DMS53 (cell line): ENCODE data around the gene ARHGAP35.
A peak's percentile ranks its signal among the peaks of the same experiment; 100 is the strongest.

Experiments
- DNase-seq: peaks from one replicate; lab custom pipeline; 2025; lab: John Stamatoyannopoulos, UW

The ARHGAP35 gene

DNA sequence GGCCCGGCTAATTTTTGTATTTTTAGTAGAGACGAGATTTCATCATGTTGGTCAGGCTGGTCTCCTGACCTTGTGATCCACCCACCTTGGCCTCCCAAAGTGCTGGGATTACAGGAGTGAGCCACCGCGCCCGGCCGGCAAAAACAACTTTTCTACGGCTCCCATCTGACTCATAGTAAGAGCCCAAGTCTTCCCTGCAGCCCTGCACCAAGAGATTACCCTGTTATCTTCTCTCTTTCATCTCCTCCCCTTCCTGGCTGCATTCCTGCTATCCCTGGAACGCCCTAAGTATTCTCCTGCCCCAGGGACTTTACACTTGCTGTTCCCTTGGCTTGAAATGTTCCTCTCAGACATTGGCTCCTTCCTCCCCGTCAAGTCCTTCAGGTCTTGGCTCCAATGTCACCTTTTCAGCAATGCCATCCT, 16.7 kb upstream of the ARHGAP35 start:
- DNase-seq: no peak

DNA sequence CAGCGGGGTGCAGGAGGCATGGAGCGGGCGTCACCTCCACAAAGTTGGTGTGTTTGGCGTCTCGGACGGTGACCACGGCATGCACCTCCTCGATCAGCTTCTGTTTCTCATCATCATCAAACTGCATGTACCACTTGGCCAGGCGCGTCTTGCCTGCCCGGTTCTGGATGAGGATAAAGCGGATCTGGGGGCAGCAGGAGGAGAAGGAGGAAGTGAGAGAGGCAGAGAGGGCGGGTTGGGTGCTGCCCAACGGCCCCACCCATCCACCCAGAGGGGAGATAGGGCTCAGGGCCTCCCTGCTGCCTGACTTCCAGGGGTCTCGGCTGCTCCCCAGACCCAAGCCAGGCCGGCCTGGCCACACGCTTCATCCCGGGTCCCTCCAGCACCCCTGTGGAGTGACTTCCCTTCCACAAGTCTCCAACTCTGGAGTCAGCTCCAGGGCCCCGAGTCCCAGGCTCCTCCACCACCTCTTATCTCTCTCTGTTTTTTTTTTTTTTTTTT, 14.8 kb upstream of the ARHGAP35 start:
- no peak for DNase-seq

DNA sequence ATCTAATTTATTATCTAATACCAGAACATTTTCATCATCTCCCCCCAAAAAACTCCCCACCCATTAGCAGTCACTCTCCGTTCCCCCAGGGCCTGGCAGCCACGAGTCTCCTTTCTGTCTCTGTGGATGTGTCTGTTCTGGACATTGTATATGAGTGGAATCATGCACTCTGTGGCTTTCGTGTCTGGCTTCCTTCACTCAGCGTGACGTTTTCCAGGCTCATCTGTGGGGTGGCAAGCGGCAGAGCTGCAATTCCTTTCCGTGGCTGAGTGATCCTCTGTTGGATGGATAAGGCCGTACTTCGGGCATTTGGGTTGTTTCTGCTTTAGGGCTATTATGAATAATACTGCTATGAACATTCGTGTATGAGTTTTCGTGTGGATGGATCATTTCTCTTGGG, 13.3 kb upstream of the ARHGAP35 start:
- no peak for DNase-seq

DNA sequence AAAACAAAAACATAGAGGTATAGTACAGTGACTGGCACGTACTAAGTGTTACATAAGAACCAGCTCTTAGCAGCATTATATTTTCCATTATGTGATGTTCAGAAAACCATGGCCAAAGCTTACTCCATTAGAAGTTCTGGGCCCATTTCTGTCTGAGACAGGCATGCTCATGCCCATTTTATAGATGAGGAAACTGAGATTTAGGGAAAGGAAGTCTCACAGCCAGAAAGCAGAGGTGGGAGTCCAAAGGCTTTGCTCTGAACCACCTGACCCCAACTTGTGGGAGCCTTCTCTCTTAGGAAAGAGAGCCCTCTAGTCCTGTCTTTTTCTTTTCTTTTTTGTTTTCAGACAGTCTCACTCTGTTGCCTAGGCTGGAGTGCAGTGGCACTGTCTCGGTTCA, 12.4 kb upstream of the ARHGAP35 start:
- DNase-seq: no peak

DNA sequence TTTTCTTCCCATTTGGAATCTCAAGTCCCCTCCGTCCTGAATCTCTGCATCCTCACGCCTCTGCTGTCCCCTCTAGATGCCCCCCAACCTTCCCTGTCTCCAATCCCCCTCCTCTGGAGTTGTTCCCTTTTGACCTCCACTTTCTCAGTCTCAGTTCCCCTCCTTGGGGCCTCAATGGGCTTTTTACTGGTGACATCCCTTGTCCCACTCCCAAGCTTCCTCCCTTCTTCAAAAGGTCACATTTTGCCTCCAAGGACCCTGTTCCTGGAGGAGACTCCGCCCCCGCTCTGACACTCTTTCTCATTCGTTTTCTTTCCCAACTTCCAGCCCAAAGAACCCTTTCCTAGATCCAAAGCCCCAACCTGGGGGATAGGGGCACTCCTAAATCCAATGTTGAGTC, 11.2 kb upstream of the ARHGAP35 start:
- DNase-seq: no peak

DNA sequence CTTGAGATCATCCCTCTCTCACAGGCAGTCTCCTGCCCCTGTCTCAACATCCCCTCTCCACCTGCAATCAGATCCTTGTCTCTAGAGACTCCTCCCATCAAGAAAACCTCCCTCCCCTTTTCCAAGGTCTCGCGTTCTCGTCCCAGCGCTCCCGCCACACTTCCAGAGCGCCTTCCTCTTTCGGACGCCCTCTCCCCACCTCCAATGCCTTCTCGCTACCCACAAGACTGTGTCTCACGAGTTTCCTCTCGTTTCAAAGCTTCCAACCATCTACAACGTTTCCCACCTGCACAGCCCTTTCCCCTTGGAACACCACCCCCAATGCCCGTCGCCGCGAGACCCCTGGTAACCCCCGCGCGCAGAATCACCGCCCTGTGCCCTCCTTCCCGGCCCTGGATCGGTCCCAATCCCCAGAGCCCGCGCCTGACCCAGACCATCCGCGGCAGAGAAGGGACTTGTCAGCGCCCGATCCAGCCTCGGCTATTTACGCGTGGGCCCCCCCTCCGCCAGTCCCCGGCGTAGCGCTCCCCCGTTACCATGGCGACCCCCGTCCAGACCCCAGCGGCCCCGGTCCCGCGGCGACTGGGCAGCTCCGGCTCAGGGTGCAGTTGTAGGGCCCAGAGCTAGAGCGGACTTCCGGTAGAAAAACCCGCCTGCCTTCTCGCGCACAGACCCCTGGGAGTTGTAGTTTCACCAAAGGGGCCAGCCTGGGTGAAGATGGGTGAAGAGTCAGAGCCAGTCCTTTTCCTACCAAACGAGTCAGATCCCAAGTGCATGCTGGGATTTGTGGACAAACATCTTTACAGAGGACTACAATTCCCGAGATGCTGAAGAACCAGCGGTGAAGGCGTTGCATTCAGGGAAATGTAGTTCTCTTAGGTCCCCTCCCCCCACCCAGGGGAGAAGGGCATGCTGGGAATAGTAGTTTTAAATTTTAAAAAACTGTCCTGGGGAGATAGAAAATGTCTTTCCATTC, 10.3 kb upstream of the ARHGAP35 start, which contains the start of gene AP2S1:
AP2S1 (minus strand) TSS at position 619 of the 976 bp plus-strand sequence; CDS start at position 539, 80 bp downstream.
- DNase-seq: peak; percentile 99

DNA sequence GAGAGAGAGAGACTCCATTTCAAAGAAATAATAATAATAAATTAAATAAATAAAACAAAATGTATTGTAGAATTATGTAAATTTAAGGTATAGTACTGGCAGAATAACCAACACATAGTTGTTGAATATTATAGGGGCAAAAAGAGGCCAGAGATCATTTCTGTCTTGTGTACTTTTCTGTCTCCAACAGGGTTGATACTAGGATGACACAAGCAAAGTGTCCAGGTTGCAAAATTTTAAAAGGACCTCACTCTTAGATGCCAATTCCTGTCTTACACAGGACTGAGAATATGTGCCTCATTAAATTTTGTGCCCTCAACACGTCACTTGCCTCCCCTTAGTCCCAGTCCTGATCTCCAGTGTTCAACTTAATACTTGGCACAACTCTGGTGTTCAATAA, 8.0 kb upstream of the ARHGAP35 start:
- DNase-seq: no peak

DNA sequence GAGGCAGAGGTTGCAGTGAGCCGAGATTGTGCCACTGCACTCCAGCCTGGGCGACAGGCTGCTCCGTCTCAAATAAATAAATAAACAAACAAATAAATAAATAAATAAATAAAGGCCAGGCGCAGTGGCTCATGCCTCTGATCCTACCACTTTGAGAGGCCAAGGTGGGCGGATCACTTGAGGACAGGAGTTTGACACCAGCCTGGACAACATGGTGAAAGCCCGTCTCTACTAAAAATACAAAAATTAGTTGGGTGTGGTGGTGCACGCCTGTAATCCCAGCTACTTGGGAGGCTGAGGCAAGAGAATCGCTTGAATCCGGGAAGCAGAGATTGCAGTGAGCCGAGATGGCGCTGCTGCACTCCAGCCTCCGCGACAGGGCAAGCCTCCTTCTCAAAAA, 6.1 kb upstream of the ARHGAP35 start:
- DNase-seq: peak; percentile 53

DNA sequence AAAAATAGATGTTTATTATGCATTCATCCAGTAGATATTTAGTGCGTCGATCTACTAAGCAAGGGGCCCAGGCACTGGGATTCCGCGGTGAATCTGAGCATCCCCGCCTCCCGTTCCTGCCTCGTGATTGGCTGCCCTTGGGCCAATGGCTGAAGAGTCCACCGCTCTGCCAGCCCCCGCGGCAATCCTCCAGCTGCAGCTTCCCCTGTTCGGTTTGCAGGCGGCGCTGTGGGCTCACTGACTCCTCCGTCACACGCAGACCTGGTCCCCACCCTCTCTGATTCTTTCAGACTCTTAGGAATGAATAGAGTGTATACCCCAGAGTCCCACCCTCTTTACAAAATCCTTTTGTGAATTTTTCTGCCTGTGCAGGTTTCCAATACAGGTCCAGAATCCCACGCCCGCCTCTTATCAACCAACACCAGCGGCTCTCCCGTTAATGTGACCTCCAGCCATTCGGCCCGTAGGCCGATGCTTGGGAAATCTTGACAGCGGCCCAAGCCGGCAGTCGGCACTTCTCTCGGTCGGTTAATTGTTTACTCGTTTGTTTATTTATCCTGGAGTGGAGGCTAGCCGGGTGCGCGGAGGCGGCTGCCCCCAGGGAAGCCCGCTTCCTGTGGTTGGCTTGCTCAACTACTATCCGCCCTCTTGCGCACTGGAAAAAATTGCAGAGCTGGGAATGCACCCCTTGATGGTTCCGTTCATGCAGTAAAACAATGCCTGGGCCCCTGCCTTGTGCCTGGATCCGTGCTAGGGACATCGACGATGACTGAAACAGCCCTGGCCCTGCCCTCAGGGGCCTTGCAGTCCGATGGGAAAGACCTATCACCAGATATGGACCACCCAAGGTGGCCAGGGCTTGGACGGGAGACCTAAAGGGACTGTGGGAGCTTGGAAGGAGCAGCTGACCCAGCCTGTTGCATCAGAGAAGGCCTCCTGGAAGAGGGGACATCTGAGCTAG, 4.5 kb upstream of the ARHGAP35 start:
- DNase-seq: peak; percentile 97

DNA sequence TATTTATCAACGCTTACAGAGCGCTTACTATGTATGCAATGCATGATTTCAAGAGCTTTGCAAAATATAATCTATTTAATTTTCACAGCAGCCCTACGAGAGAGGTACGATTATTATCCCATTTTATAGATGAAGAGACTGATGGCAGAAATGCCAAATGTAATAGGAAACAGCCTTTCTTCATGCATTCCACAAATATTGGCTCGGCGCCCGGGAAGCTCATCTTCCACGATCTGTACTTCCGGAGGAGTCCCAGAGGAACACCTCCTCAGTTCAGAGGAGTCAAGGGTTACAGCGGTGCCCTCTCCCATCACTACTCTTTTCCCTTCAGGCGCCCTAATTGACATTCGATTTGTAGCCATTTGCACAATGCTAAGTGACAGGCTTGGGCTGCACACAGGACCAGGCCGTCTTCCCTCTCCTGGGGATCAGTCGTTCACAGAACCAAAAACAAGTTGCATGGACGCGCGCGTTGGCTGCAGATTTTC, 1.1 kb upstream of the ARHGAP35 start:
- DNase-seq: peak; percentile 96

DNA sequence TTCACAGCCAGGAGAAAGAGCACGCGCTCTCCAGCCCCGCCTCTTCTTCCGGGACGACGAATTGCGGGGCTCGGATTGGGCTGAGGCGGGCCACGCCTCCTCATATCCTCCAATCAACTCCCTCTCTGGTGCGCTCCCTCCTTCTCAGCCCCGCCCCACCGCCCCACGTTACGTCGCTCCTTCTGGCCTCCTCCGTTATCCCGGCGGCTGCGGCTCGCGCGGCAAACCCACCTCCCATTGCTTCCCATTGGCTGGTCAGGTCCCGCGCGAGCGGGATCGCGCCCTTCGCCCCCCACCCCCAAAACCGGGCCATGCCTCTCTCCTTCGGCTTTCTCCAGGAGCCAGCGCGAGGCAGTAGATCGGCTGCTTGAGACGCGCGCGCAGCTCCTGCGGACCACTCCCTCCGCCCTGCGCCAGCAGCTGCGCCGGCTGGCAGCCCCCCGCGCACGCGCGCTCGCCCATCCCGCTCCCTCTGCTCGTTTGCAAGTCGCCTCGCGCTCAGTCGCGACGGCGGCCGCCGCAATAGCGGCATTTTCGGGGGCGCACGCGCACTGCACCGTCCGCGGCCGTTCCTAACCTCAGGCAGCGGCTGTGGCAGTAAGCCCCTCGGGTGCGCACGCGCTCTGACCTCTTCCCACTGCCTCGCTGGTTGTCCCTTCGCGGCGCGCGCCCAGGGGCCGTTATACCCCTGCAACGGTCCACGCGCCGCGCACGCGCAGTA, 512 bp upstream of the ARHGAP35 start:
- DNase-seq: peak; percentile 100

DNA sequence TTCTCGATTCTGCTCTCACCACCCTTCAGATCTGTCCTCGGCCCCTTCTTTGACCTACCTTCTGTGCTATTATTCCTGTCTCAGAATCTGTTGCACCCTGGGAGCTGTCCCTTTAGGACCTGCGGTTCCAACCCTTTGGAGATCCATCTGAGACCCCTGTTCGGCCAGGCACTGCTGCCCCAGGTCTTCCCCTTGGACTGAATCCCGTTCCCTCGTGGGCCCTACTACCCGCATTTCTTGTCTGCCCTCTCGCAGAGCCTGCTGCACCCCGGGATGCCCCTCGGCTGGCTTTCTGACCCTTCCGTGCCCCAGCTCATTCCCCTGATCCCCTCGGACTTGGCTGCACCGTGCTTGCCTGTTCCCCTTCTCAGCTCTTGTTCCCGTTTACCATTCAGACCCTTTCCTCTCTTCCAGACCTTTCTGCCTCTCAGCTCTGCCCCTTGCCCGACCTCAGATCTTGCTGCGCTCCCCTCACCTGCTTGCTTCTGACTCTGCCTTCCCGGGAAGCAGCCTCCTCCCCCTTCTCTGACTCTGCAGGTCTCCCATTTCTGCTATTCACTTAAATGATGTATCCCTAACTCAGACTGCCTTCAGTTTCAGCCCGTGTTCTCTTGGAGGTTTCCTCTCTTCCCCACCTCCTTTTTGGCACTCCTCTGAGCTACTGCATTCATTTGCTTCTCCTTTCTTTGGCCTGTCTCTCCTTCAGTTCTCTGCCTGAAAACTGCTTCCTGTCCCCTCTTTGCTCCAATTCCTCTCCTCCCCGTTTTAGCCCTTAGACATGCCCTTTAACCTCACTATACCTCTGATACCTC, 1.1 kb downstream of the ARHGAP35 start:
- DNase-seq: peak; percentile 55

DNA sequence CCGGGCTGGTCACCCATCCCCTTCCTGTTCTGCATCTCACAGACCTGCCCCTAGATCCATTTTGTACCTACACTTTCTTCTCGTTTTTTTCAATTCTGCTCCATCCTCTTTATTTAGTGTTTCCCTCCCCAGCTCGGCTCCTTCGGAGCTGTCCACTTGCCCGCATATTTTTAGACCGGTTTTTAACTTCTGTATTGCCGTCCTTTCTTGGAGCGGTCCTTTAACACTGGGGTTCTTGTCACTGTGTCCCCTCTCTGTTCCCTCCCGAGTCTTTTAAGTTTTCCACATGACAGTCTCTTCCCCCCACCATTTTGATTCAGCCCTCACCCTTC, 1.7 kb downstream of the ARHGAP35 start:
- DNase-seq: no peak

DNA sequence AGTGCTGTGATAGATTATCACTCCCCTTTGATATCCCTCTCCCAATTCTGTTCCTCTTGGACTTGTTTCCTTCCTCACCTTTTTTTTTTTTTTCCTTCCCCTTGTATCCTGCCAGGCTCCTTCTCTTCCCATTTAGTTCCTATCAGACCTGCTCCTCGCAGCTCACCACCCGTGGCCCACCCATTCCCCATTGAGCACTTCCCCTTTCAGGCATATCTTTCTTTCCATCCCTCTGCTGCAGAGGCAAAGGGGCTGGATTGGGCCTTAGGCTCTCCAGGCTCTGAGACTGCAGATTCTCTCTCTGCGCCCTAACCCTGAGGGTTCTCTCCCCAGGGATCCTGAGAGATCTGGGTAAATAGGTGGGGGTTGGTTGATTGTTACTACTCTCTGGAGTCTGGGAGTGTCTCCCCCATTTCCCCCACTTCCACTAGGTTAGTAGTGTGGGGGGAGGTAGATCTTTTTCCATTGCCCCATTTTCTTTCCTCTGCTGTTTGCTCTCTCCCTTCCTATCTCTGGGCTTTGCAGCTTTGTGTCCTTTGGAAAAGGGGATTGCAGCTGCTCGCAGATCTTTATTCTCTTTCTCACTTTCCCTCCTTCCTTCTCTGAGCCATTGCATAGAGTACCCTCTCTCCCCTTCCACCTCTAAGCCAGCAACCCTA, 2.3 kb downstream of the ARHGAP35 start:
- no peak for DNase-seq

DNA sequence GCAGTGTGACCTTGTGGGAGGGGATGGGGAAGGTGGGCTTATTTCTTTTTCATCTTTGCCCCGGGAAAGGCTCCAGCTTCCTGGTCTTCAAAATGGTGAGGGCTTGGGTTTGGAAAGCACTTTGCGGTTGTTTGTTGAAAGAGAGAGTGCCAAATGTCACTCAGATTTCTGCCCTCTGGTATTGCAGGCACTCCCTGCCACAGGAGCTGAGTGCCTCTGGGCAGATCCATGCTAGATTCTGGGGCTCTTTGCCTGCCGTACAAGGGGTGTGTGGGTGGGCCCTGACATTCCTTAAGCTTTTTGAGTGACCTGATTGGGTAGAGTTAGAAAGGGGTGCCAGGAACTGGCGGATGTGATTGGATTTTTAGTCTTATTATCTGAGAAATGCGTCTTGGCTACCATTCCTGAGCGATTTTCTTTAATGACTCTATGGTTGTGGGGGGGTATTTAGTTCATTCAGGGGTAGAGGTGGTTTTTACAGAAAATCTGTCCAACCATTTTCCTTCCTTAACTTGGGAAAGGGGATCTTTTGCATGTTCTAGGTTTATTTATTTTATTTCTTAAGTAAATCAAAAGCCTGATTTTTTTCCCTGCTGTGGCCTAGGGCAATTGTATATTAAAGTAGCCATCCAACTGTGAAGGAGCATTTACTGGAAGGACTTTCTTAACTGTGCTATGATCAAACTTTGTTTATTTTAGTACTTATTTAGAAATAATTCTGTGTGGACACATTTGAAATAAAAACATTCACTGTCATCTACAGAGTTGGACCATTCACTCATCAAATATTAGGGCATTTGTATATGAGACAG, 3.2 kb downstream of the ARHGAP35 start:
- peak; percentile 37 for DNase-seq

DNA sequence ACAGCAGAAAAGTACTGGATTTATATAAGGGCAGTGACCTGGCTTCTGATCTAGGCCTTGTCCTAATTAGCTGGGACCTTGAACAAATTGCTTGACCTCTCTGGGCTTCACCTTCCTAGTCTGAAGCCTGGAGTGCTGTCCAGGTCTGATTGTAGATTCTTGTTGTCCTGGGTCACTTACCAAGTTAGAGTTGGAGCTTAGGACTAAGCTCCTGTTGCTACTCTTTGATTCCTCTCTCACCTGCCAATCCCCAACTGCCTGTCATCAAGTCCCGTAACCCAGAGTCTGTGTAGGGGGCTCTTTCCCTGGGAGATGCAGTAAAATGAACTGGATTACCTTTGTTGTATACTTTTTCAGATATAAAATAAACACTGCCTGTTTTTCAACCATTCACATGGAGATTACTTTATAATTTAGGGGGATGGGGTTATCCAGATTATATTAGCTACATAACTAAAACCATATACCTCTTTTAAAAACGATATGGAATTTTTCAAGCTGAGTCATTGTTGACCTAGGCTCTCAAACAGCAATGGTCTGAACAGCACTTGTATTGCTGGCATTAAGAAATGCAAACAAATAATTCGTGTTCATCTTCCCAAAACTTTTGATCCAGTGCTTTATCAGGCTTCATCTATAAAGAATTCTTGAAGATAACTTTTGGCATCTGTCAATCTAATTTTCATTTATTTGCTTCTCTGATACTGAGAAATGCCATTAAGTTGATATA, 5.8 kb downstream of the ARHGAP35 start:
- DNase-seq: peak; percentile 85

DNA sequence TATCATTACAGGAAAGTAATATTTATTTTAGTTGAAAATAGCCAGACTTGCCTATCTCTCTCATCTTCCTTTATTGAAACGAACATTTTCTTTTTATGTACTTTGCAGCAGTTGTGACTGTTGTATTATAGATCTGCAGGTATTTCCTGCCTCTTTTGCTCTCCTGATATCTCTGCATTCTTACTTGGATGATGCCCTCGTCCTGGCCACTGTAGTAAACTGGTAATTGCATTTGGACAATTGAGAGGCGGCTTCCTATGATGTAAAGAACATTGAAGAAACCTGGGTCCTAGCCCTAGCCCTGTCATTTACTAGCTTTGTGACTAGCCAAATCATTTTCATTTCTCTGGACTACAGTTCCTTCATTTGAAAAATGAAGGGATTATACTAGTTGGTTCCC, 6.4 kb downstream of the ARHGAP35 start:
- peak; percentile 47 for DNase-seq

DNA sequence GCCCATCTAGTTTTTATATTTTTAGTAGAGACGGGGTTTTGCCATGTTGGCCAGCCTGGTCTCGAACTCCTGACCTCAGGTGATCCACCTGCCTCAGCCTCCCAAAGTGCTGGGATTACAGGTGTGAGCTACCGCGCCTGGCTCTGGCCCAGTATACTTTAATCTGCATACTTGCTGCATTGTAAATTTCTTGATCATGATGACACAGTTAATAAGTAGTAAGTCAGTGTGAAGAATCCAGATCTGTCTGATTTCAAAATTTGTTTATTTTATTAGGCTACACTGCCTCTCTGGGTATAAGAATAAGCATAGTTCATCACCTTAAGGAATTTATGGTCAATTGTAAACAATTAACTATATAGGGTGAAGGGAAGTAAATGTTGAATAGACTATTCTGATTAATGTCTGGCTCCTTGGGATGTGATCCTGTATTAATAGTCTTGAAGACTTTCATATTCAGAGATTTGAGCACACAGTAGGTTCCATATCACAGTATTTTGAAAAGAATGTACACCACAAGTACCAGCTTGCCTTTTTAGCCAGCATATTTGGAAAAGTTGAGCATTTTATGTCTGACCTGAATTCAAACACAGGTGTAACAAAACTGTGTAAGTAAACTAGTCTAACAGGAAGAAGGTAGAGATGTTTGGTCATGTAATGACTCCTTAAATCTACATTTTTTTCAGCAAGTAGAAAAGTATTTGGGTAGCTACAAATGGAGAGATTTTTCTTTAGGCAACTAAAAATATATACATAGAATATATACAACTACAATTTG, 7.4 kb downstream of the ARHGAP35 start:
- DNase-seq: no peak
